GM19193 (cell line): ENCODE results near the gene TMEM255B.

Experiments used
- POLR2A ChIP-seq: IDR thresholded peaks from 4 replicates; pipeline ENCODE4 v1.6.1; 2011; ENCODE audit not compliant: insufficient read depth, insufficient read length; ENCODE audit errors: extremely low read depth

The TMEM255B gene

GRCh38 chr13:113796964-113797676, 38.1 kb downstream of the TMEM255B start:
- TF ChIP-seq POLR2A, result no peak

GRCh38 chr13:113798200-113798811, 39.3 kb downstream of the TMEM255B start:
- no peak for TF ChIP-seq POLR2A

- no peak for TF ChIP-seq POLR2A
Measured at GRCh38 chr13:113800576-113800926, 41.5 kb downstream of the TMEM255B start.

- no peak for TF ChIP-seq POLR2A
Measured at GRCh38 chr13:113801289-113801961, 42.4 kb downstream of the TMEM255B start.

- no peak for TF ChIP-seq POLR2A
Measured at GRCh38 chr13:113802090-113802531, 43.1 kb downstream of the TMEM255B start.

GRCh38 chr13:113802761-113803160, 43.7 kb downstream of the TMEM255B start:
- no peak for TF ChIP-seq POLR2A

GRCh38 chr13:113803409-113804016, 44.5 kb downstream of the TMEM255B start:
- TF ChIP-seq POLR2A, result no peak

GRCh38 chr13:113804017-113804702, 45.1 kb downstream of the TMEM255B start:
- TF ChIP-seq POLR2A, result no peak

- no peak for TF ChIP-seq POLR2A
Measured at GRCh38 chr13:113804703-113805430, 45.8 kb downstream of the TMEM255B start.

GRCh38 chr13:113805431-113806103, 46.5 kb downstream of the TMEM255B start:
- no peak for TF ChIP-seq POLR2A

- TF ChIP-seq POLR2A, result no peak
Measured at GRCh38 chr13:113806104-113806471, 47.1 kb downstream of the TMEM255B start.

- TF ChIP-seq POLR2A, result no peak
Measured at GRCh38 chr13:113806526-113806925, 47.5 kb downstream of the TMEM255B start.

GRCh38 chr13:113808058-113808834, 49.2 kb downstream of the TMEM255B start:
- TF ChIP-seq POLR2A, result no peak
